A549 (cell line): ENCODE data around the gene SAG.

ENCODE experiments used
- TF ChIP-seq, protein P1 (sequence below): fragments of >200 bp; sonication (Bioruptor Twin); formaldehyde crosslinking; IDR thresholded peaks from 3 replicates; pipeline ENCODE4 v1.5.1; 2016
- TF ChIP-seq, protein P2 (sequence below): fragments of 200-600 bp; sonication (generic); IDR thresholded peaks from 2 replicates; pipeline ENCODE4 v1.6.1; 2016; ENCODE audit warnings: antibody characterized with exemption, mild to moderate bottlenecking, moderate library complexity

DNA sequence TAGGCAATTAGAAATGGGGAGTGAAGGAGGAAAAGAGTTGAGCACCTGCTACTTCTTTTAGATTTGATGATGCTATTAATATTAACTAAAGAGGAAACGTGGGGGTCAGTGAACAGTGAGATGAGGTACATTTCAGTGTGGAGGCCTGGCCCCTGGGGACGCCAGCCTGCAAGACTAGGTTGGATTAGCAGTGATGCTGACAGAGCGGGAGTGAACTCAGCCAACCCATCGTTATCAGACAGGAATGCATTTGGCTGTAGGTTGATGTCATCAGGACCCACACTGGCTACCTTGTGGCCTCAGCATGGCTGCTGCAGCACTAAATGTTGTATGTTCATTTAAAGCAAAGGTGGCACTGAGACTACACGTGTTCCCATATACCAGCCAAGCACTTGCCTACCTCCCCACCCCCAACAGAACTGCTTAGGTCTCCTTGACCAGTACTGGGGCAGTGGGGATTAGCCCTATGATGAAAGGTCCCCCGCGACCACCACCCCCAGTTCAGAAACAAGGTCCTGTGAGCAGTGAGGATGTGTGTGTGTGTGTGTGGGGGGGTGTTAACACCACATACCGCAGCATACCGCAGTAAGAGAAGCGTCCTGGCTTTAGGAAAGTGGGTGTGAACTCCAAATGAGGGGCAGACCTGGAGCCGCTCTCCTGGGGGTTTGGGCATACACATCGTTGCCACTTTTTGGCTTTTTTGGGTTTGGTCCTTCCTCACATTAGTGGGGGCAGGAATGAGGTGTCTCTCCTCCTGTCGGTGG is 72.7 kb downstream of the SAG start:
- TF ChIP-seq, protein P1, sequence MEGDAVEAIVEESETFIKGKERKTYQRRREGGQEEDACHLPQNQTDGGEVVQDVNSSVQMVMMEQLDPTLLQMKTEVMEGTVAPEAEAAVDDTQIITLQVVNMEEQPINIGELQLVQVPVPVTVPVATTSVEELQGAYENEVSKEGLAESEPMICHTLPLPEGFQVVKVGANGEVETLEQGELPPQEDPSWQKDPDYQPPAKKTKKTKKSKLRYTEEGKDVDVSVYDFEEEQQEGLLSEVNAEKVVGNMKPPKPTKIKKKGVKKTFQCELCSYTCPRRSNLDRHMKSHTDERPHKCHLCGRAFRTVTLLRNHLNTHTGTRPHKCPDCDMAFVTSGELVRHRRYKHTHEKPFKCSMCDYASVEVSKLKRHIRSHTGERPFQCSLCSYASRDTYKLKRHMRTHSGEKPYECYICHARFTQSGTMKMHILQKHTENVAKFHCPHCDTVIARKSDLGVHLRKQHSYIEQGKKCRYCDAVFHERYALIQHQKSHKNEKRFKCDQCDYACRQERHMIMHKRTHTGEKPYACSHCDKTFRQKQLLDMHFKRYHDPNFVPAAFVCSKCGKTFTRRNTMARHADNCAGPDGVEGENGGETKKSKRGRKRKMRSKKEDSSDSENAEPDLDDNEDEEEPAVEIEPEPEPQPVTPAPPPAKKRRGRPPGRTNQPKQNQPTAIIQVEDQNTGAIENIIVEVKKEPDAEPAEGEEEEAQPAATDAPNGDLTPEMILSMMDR = no peak
- TF ChIP-seq, protein P2, sequence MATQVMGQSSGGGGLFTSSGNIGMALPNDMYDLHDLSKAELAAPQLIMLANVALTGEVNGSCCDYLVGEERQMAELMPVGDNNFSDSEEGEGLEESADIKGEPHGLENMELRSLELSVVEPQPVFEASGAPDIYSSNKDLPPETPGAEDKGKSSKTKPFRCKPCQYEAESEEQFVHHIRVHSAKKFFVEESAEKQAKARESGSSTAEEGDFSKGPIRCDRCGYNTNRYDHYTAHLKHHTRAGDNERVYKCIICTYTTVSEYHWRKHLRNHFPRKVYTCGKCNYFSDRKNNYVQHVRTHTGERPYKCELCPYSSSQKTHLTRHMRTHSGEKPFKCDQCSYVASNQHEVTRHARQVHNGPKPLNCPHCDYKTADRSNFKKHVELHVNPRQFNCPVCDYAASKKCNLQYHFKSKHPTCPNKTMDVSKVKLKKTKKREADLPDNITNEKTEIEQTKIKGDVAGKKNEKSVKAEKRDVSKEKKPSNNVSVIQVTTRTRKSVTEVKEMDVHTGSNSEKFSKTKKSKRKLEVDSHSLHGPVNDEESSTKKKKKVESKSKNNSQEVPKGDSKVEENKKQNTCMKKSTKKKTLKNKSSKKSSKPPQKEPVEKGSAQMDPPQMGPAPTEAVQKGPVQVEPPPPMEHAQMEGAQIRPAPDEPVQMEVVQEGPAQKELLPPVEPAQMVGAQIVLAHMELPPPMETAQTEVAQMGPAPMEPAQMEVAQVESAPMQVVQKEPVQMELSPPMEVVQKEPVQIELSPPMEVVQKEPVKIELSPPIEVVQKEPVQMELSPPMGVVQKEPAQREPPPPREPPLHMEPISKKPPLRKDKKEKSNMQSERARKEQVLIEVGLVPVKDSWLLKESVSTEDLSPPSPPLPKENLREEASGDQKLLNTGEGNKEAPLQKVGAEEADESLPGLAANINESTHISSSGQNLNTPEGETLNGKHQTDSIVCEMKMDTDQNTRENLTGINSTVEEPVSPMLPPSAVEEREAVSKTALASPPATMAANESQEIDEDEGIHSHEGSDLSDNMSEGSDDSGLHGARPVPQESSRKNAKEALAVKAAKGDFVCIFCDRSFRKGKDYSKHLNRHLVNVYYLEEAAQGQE = no peak
